Hepatocyte (in vitro differentiated cells): ENCODE measurements around the gene FN1. TPM values are rescaled to one million over a fixed set of nuclear protein-coding genes. Genes with fewer than 3 reads are reported as not detected.

ENCODE experiments used
- DNase-seq: peaks from one replicate; pipeline ENCODE4 v3.0.0-alpha.2; 2016; ENCODE audit warnings: low spot score
- H2AFZ ChIP-seq: fragments of 200-600 bp; sonication (generic); 2 replicates; pipeline ENCODE4 v1.6.0; 2016; ENCODE audit warnings: antibody characterized with exemption, mild to moderate bottlenecking
- H3K27ac ChIP-seq: fragments of 200-600 bp; sonication (generic); 2 replicates; pipeline ENCODE4 v1.5.1; 2016; ENCODE audit warnings: mild to moderate bottlenecking
- H3K27me3 ChIP-seq: fragments of 200-600 bp; sonication (generic); 2 replicates; pipeline ENCODE4 v1.6.1; 2016
- H3K36me3 ChIP-seq: fragments of 200-600 bp; sonication (generic); replicated peaks from 2 replicates; pipeline ENCODE4 v1.5.1; 2016; ENCODE audit warnings: low read depth; ENCODE audit not compliant: insufficient read depth
- H3K4me1 ChIP-seq: fragments of 200-600 bp; sonication (generic); 2 replicates; pipeline ENCODE4 v1.5.1; 2016; ENCODE audit warnings: mild to moderate bottlenecking, moderate library complexity; ENCODE audit not compliant: insufficient read depth
- H3K4me2 ChIP-seq: fragments of 200-600 bp; sonication (generic); 2 replicates; pipeline ENCODE4 v1.6.0; 2016
- H3K4me3 ChIP-seq: fragments of 200-600 bp; sonication (generic); 2 replicates; pipeline ENCODE4 v1.5.1; 2016; ENCODE audit warnings: mild to moderate bottlenecking
- H3K79me2 ChIP-seq: fragments of 200-600 bp; sonication (generic); 2 replicates; pipeline ENCODE4 v1.6.0; 2017; ENCODE audit warnings: mild to moderate bottlenecking
- H3K9me2 ChIP-seq: fragments of 200-600 bp; sonication (generic); replicated peaks from 2 replicates; pipeline ENCODE4 v1.6.0; 2017; ENCODE audit warnings: mild to moderate bottlenecking; ENCODE audit not compliant: insufficient read depth
- H3K9me3 ChIP-seq: fragments of 200-600 bp; sonication (generic); 2 replicates; pipeline ENCODE4 v1.5.1; 2016; ENCODE audit warnings: low read depth, mild to moderate bottlenecking
- H4K20me1 ChIP-seq: fragments of 200-600 bp; sonication (generic); 2 replicates; pipeline ENCODE4 v1.6.0; 2016; ENCODE audit warnings: mild to moderate bottlenecking; ENCODE audit not compliant: insufficient read depth, poor library complexity, severe bottlenecking
- CTCF ChIP-seq: fragments of 200-600 bp; sonication (generic); IDR thresholded peaks from 2 replicates; pipeline ENCODE4 v1.5.1; 2016; ENCODE audit warnings: antibody characterized with exemption, mild to moderate bottlenecking; ENCODE audit not compliant: poor library complexity
- EZH2 ChIP-seq: fragments of 200-600 bp; sonication (generic); IDR thresholded peaks from 2 replicates; pipeline ENCODE4 v1.6.1; 2016; ENCODE audit warnings: antibody characterized with exemption, mild to moderate bottlenecking, borderline replicate concordance
- EZH2phosphoT487 ChIP-seq: fragments of 200-600 bp; sonication (generic); IDR thresholded peaks from one replicate; pipeline ENCODE4 v1.6.1; 2018; ENCODE audit warnings: antibody characterized with exemption, mild to moderate bottlenecking, low read depth, moderate library complexity; ENCODE audit not compliant: unreplicated experiment, severe bottlenecking
- WGBS: methylation state at CpG from one replicate; pipeline ENCODE4 v1.1.6; 2016; ENCODE audit warnings: low lambda C conversion rate; ENCODE audit errors: missing lambda C conversion rate; 5-methylcytosine and 5-hydroxymethylcytosine counted together
- polyA plus RNA-seq: library from polyadenylated mRNA; unstranded; fragments of >200 nt; fragmentation: Nextera tagmentation; extraction: Ambion mirVana; gene quantifications from 2 replicates; pipeline ENCODE4 v1.2.1, GENCODE V29; 2016
- total RNA-seq: library from RNA; depleted of rRNA; stranded (reverse); fragments of >200 nt; gene quantifications from 2 replicates; pipeline ENCODE4 v1.2.3, GENCODE V29; 2014

FN1 gene
- total and polyA plus RNA-seq, 2 experiments from 2014 or later, result 1,650 to 3,020 TPM

- Histone ChIP-seq H3K9me3 (no peaks in the 10 kb centered on the region), H2AFZ (no peak overlapping the region), H4K20me1 (no peaks in the 10 kb centered on the region), H3K4me1 (peaks cover 10% of the 10 kb centered on the region), H3K79me2 (no peaks in the 10 kb centered on the region), H3K36me3 (no peaks in the 10 kb centered on the region), H3K4me3 (no peak overlapping the region), H3K27ac (no peak overlapping the region), H3K9me2 (no peaks in the 10 kb centered on the region), H3K27me3 (no peaks in the 10 kb centered on the region), H3K4me2 (no peak overlapping the region)
- no peak for DNase-seq
- TF ChIP-seq CTCF, result no peak
- no peak for TF ChIP-seq EZH2phosphoT487
- TF ChIP-seq EZH2, result no peak
- 45% methylated on average over 5 of the region's 5 CpGs for WGBS
Observed at GRCh38 chr2:215442401-215442787, 6.5 kb upstream of the FN1 start.

GRCh38 chr2:215441560-215442400, 5.9 kb upstream of the FN1 start:
- Histone ChIP-seq H3K36me3 (no peaks in the 10 kb centered on the region), H3K27ac (no peak overlapping the region), H3K79me2 (no peaks in the 10 kb centered on the region), H2AFZ (no peak overlapping the region), H3K9me3 (no peaks in the 10 kb centered on the region), H3K9me2 (no peaks in the 10 kb centered on the region), H3K27me3 (no peaks in the 10 kb centered on the region), H4K20me1 (no peaks in the 10 kb centered on the region), H3K4me3 (no peak overlapping the region), H3K4me2 (no peak overlapping the region), H3K4me1 (peaks cover 10% of the 10 kb centered on the region)
- DNase-seq, result no peak
- WGBS, result 80% methylated on average over 6 of the region's 6 CpGs
- TF ChIP-seq CTCF (no peak), EZH2phosphoT487 (no peak)

GRCh38 chr2:215439980-215440512, 4.2 kb upstream of the FN1 start:
- Histone ChIP-seq H3K4me1 (peaks cover 10% of the 10 kb centered on the region), H3K9me3 (no peaks in the 10 kb centered on the region), H3K27me3 (no peaks in the 10 kb centered on the region), H3K36me3 (no peaks in the 10 kb centered on the region), H3K4me3 (no peak overlapping the region), H2AFZ (peak overlapping the region; percentile 9), H3K79me2 (peaks cover 7% of the 10 kb centered on the region), H3K27ac (peak overlapping the region; percentile 26), H3K4me2 (peak overlapping the region; percentile 22), H4K20me1 (no peaks in the 10 kb centered on the region), H3K9me2 (no peaks in the 10 kb centered on the region)
- peak; percentile 32 for DNase-seq
- TF ChIP-seq CTCF, result no peak
- TF ChIP-seq EZH2, result no peak
- TF ChIP-seq EZH2phosphoT487, result no peak
- WGBS, result 66% methylated on average over 5 of the region's 5 CpGs
